Brain microvascular endothelial cell (primary cell): Measurements from ENCODE around the gene EDN1.
"Not testable (repeated sequence)": the region's sequence is repeated elsewhere in the genome, so short reads cannot be mapped to it uniquely, and the experiment has no call there.

Experiments
- DNase-seq: peaks from one replicate; pipeline ENCODE4 v3.0.0-alpha.2; 2020
- H3K27ac ChIP-seq: fragments of 250-450 bp; sonication (Bioruptor Pico); 2 replicates; pipeline ENCODE4 v1.5.1; 2020; ENCODE audit warnings: mild to moderate bottlenecking, moderate library complexity
- H3K27me3 ChIP-seq: fragments of 250-450 bp; sonication (Bioruptor Pico); replicated peaks from 2 replicates; pipeline ENCODE4 v1.5.1; 2020; ENCODE audit warnings: mild to moderate bottlenecking
- H3K36me3 ChIP-seq: fragments of 250-450 bp; sonication (Bioruptor Pico); replicated peaks from 2 replicates; pipeline ENCODE4 v1.5.1; 2020; ENCODE audit warnings: mild to moderate bottlenecking
- H3K4me3 ChIP-seq: 2 replicates; pipeline ENCODE4 v1.5.1; 2011; ENCODE audit warnings: low read depth, mild to moderate bottlenecking, control low read depth, low read length, moderate library complexity
- in situ Hi-C: cut with HindIII; loops from 2 replicates; pipeline ENCODE4 v1.10.0; 2017; ENCODE audit warnings: low sequenced_read_pairs, low pct_ligation_motif_present
- TF ChIP-seq, protein P1 (sequence below): IDR thresholded peaks from 2 replicates; pipeline ENCODE4 v1.5.1; 2011; ENCODE audit warnings: low read depth, mild to moderate bottlenecking, moderate library complexity, low read length, control low read depth, inconsistent platforms; ENCODE audit errors: missing control alignments

The EDN1 gene

DNA sequence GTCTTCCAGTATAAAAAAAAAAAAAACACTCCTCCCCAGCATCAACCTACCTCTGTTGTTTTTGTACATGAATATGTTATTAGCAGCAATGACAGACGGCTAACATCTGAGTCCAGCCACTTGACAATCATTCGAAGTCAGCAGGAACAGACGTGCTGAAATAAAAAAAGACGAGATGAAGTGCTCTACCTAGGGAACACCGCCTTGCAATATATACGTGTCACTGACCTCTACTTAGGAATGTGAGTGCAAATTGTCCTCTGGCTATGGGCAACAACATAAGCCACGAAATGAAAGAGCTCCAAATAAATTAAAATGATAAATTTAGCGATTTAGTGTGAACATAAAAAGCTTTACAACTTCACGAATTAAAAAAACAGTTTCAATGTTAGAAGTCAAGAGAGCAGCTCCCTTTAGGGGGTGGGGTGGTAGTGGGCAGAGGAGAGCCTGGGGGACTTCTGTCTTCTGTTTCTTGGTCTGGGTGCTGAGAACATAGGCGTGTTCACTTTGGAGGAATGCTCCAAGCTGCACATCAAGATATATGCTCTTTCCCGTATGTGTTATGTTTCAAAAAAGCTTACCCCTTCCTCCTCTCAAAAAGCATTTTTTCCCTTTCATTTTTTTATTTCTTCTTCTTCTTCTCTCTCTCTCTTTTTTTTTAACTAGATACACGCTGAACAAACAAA, 23.3 kb downstream of the EDN1 start:
- DNase-seq = no peak
- TF ChIP-seq, protein P1, sequence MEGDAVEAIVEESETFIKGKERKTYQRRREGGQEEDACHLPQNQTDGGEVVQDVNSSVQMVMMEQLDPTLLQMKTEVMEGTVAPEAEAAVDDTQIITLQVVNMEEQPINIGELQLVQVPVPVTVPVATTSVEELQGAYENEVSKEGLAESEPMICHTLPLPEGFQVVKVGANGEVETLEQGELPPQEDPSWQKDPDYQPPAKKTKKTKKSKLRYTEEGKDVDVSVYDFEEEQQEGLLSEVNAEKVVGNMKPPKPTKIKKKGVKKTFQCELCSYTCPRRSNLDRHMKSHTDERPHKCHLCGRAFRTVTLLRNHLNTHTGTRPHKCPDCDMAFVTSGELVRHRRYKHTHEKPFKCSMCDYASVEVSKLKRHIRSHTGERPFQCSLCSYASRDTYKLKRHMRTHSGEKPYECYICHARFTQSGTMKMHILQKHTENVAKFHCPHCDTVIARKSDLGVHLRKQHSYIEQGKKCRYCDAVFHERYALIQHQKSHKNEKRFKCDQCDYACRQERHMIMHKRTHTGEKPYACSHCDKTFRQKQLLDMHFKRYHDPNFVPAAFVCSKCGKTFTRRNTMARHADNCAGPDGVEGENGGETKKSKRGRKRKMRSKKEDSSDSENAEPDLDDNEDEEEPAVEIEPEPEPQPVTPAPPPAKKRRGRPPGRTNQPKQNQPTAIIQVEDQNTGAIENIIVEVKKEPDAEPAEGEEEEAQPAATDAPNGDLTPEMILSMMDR = no peak
- Histone ChIP-seq H3K27ac (no peak overlapping the region), H3K4me3 (no peak overlapping the region), H3K36me3 (no peaks in the 10 kb centered on the region), H3K27me3 (no peaks in the 10 kb centered on the region)
- in situ Hi-C loops = no loop called here

DNA sequence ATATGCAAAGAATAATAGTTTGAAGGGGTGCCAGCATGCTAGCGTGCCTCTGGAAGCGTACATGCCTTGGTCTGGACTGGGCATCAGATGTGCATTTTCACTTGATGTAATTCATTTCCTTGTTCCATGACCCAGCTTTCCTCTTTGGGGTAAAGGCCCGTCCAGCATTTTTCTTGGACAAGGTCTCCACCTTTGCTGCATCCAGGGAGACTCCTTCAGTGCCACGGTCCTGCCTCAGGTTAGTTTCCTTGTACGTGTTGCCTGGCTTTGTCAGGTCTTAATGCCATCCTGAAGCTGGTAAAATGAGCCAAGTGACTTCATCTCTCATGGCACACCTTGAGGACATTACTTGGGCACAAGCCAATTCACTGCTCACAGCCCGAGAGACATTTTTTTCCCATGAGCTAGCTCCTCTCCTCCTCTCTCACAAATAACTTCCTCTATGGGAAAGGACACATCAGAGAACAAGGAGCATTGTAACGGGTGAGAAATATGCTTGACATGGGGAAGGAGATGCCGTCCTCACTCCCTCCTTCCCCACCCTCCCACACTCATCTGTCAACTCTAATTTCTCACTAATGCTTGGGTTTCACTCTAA, 23.9 kb downstream of the EDN1 start:
- no peak overlapping the region for H3K4me3 ChIP-seq
- no peak overlapping the region for H3K27ac ChIP-seq
- DNase-seq = no peak
- in situ Hi-C loops = no loop called here
- TF ChIP-seq, protein P1 = no peak
- no peaks in the 10 kb centered on the region for H3K36me3 ChIP-seq
- H3K27me3 ChIP-seq = no peaks in the 10 kb centered on the region

DNA sequence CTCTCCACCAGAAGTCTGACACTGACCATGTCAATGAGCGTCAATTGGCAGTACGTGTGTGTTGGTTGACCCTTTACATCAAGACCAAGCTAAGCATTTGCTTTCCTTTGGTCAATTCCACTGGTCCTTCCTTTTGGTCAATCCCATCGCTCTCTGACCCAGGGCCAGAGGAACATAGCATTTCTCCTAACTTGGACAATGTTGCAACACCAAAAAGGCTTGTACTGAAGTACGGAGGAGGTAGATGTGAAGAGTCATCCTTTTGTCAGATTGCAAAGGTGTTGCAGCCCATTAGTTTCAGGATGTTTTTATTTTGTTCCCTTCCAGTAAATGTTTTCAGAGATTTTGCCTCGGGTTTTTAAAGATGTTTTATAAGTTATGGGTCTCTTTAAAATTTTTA, 24.6 kb downstream of the EDN1 start:
- in situ Hi-C loops = no loop called here

DNA sequence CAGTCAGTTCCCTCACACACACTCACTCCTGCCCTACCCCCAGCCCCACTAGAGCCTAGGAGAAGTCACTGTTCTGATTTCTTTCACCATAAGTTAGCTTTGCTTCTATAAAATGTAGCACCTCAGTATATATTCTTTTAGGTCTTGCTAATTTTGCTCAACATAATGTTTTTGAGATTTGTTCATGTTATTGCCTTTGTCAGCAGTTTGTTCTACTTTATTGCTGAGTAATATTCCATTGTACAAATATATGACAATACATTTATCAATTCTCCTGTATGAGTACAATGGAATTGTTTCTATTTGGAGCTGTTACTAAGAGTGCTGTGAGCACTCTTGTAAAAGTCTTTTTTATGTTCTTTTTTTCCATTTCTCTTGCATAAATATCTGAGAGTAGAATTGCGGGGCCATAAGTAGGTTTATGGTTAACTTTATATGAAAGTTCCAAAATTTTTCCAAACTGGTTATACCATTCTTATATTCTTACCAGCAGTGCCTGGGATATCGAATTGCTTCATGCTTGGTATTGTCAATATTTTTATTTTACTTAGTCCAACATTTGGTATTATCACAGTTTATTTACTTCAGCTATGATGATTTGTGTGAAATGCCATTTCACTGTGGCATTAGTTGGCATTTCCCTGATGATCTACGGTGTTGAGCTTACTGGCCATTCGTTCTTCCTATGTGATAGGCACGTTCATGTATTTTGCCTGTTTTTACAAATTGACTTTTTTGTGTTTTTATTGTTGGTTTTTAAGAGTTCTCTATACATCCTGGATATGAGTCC, 25.3 kb downstream of the EDN1 start:
- Histone ChIP-seq H3K27ac (no peak overlapping the region), H3K36me3 (no peaks in the 10 kb centered on the region), H3K27me3 (no peaks in the 10 kb centered on the region), H3K4me3 (no peak overlapping the region)
- TF ChIP-seq, protein P1 = no peak
- no peak for DNase-seq
- in situ Hi-C loops = no loop called here

More for the DNA sequence above, 24.6 kb downstream of the EDN1 start:
- Histone ChIP-seq H3K4me3 (no peak overlapping the region), H3K36me3 (no peaks in the 10 kb centered on the region), H3K27me3 (no peaks in the 10 kb centered on the region), H3K27ac (no peak overlapping the region)
- TF ChIP-seq, protein P1 = no peak
- no peak for DNase-seq

DNA sequence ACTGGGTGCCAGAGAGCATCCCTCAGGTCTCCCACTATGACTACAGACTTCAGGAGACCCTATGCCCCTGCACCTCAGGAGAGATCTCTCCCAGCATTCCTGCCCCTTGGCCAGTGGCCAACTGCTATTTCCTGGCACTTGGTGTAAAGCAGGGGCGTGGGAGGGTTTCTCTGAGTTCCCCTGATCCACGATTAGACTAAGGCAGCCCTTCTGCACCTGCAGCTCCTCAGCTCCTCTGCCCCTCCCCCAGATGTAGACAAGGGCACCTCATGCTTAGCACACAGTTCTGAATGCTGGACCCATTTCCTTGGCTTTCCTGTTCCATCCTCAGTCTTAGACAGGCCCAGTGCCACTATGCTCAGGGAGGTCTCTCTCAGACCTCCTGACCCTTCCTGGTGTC, 28.6 kb downstream of the EDN1 start:
- Histone ChIP-seq H3K36me3 (no peaks in the 10 kb centered on the region), H3K4me3 (no peak overlapping the region), H3K27me3 (no peaks in the 10 kb centered on the region), H3K27ac (no peak overlapping the region)
- TF ChIP-seq, protein P1 = no peak
- in situ Hi-C loops = no loop called here
- DNase-seq = no peak

DNA sequence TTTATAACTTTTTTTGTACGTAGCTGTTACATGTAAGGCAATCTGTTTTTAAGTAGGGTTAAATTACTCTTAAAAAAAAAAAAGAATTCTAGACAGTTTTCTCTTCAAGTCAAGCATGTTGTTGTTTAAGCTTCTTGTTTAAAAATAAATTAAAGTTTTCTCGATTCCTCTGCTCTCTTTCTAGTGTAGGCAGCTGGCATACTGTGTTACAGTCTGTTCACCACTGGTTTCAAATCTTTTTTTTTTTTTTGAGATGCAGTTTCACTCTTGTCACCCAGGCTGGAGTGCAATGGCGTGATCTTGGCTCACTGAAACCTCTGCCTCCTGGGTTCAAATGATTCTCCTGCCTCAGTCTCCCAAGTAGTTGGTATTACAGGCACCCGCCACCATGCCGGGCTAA, 29.9 kb downstream of the EDN1 start:
- H3K4me3 ChIP-seq, H3K27ac ChIP-seq, H3K36me3 ChIP-seq, DNase-seq, in situ Hi-C loops, H3K27me3 ChIP-seq: not testable (repeated sequence)
